ENCODE data around the gene PLPPR2.

The PLPPR2 gene

GRCh38 chr19:11384778-11385129 lies 29.5 kb downstream of the PLPPR2 start:
- peaks cover 3% of the 10 kb centered on the region for H3K79me1 ChIP-seq (ENCODE audit: low read length)
- no peaks in the 10 kb centered on the region for H3K9me3 ChIP-seq (ENCODE audit: insufficient read depth, low read depth, low read length)
- H2AK5ac ChIP-seq (ENCODE audit: low read length): no peak overlapping the region
- H2AFZ ChIP-seq (ENCODE audit: insufficient read depth, low read length, poor library complexity): no peak overlapping the region
- H2BK12ac ChIP-seq (ENCODE audit: low read length): no peak overlapping the region
- no peak overlapping the region for H3K18ac ChIP-seq (ENCODE audit: low read length)
- no peak overlapping the region for H3K9ac ChIP-seq (ENCODE audit: low read length)
- DNase-seq: peak; percentile 95 to 97
- H3K4ac ChIP-seq (ENCODE audit: low read depth, low read length): no peak overlapping the region
- WGBS (ENCODE audit: extremely low coverage, insufficient coverage, insufficient read length): no CpG with 5 or more reads among the region's 5 CpGs
- H3K27me3 ChIP-seq (ENCODE audit: insufficient read depth, low read length): no peaks in the 10 kb centered on the region
- no peak overlapping the region for H3K14ac ChIP-seq (ENCODE audit: low read length)
- H2BK120ac ChIP-seq (ENCODE audit: insufficient read depth, low read length, poor library complexity): no peak overlapping the region
- no peak overlapping the region for H4K12ac ChIP-seq (ENCODE audit: low read depth, low read length)
- no peak overlapping the region for H3K27ac ChIP-seq (ENCODE audit: low read depth, low read length)
- no peak overlapping the region for H4K91ac ChIP-seq (ENCODE audit: low read depth, low read length)
- H4K8ac ChIP-seq (ENCODE audit: low read depth, low read length): no peak overlapping the region
- no peak overlapping the region for H3K4me3 ChIP-seq (ENCODE audit: low read depth, low read length)
- H3K4me2 ChIP-seq (ENCODE audit: low read length): no peak overlapping the region
- H3K36me3 ChIP-seq (ENCODE audit: control insufficient read depth in 1 of 2, insufficient read depth in 2 of 2, low read length in 2 of 2): no peaks in the 10 kb centered on the region
- H2BK5ac ChIP-seq (ENCODE audit: low read depth, low read length, poor library complexity): no peak overlapping the region
- H3K23ac ChIP-seq (ENCODE audit: low read length): no peak overlapping the region
- H3K4me1 ChIP-seq (ENCODE audit: control insufficient read depth in 1 of 2, insufficient read depth in 2 of 2, low read length in 2 of 2): peaks cover 16 to 19% of the 10 kb centered on the region in 2 experiments
- no peaks in the 10 kb centered on the region for H3K79me2 ChIP-seq (ENCODE audit: control insufficient read depth, insufficient read depth, low read length, poor library complexity)

DNA sequence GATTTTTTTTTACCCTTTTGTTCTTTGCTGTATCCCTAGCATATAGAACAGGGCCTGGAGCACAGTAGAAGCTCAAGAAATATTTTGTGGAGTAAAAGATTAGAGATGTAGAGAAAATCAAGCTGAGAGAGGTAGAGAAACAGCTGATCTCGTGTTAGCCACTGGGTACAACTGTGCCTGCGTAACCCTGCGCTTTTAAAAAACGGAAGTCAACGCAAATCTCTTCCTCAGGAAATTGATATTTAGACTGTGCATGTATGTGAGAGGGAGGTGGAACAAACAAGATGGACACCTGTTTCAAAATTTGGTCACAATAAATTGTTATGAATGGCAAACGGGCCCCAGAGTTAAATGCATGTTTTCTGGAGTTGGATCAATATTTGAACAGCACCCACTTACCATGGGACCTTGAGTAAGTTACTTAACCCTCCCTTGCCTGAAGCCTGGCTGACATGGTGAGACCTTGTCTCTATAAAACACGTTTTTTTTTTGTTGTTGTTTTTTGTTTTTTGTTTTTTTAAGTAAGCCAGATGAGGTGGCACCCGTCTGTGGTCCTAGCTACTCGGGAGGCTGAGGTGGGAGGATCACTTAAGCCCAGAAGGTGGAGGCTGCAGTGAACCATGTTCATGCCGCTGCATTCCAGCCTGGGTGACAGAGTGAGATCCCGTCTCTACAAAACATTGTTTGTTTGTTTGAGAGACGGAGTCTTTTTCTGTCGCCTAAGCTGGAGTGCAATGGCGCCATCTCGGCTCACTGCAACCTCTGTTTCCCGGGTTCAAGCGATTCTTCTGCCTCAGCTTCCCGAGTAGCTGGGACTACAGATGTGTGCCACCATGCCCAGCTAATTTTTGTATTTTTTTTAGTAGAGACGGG lies 32.2 kb downstream of the PLPPR2 start:
- no peak overlapping the region for H3K18ac ChIP-seq (ENCODE audit: low read length)
- no peak overlapping the region for H2BK5ac ChIP-seq (ENCODE audit: low read depth, low read length, poor library complexity)
- no peaks in the 10 kb centered on the region for H3K9me3 ChIP-seq (ENCODE audit: insufficient read depth, low read depth, low read length)
- H3K36me3 ChIP-seq (ENCODE audit: control insufficient read depth in 1 of 2, insufficient read depth in 2 of 2, low read length in 2 of 2): no peaks in the 10 kb centered on the region
- H2AFZ ChIP-seq (ENCODE audit: insufficient read depth, low read length, poor library complexity): no peak overlapping the region
- H3K79me1 ChIP-seq (ENCODE audit: low read length): peaks cover 3% of the 10 kb centered on the region
- WGBS (ENCODE audit: extremely low coverage, insufficient coverage, insufficient read length): no CpG with 5 or more reads among the region's 19 CpGs
- no peak overlapping the region for H3K4me3 ChIP-seq (ENCODE audit: low read depth, low read length)
- H3K79me2 ChIP-seq (ENCODE audit: control insufficient read depth, insufficient read depth, low read length, poor library complexity): no peaks in the 10 kb centered on the region
- H3K27me3 ChIP-seq (ENCODE audit: insufficient read depth, low read length): no peaks in the 10 kb centered on the region
- no peak overlapping the region for H2AK5ac ChIP-seq (ENCODE audit: low read length)
- H3K14ac ChIP-seq (ENCODE audit: low read length): no peak overlapping the region
- H3K4me1 ChIP-seq (ENCODE audit: control insufficient read depth in 1 of 2, insufficient read depth in 2 of 2, low read length in 2 of 2): peaks cover 7% of the 10 kb centered on the region in 2 experiments
- H4K91ac ChIP-seq (ENCODE audit: low read depth, low read length): no peak overlapping the region
- no peak overlapping the region for H3K23ac ChIP-seq (ENCODE audit: low read length)
- no peak overlapping the region for H3K9ac ChIP-seq (ENCODE audit: low read length)
- H4K8ac ChIP-seq (ENCODE audit: low read depth, low read length): no peak overlapping the region
- H2BK12ac ChIP-seq (ENCODE audit: low read length): no peak overlapping the region
- no peak overlapping the region for H4K12ac ChIP-seq (ENCODE audit: low read depth, low read length)
- H3K4ac ChIP-seq (ENCODE audit: low read depth, low read length): no peak overlapping the region
- H3K4me2 ChIP-seq (ENCODE audit: low read length): no peak overlapping the region
- no peak for DNase-seq
- H2BK120ac ChIP-seq (ENCODE audit: insufficient read depth, low read length, poor library complexity): no peak overlapping the region
- no peak overlapping the region for H3K27ac ChIP-seq (ENCODE audit: low read depth, low read length)

- H3K79me1 ChIP-seq (ENCODE audit: low read length): no peaks in the 10 kb centered on the region
- no peak overlapping the region for H2AFZ ChIP-seq (ENCODE audit: insufficient read depth, low read length, poor library complexity)
- no peak overlapping the region for H2AK5ac ChIP-seq (ENCODE audit: low read length)
- H3K4me2 ChIP-seq (ENCODE audit: low read length): no peak overlapping the region
- no peak overlapping the region for H3K9ac ChIP-seq (ENCODE audit: low read length)
- H3K14ac ChIP-seq (ENCODE audit: low read length): no peak overlapping the region
- no peak overlapping the region for H3K27ac ChIP-seq (ENCODE audit: low read depth, low read length)
- no peak overlapping the region for H3K4me3 ChIP-seq (ENCODE audit: low read depth, low read length)
- no peak overlapping the region for H3K23ac ChIP-seq (ENCODE audit: low read length)
- no peak overlapping the region for H3K4ac ChIP-seq (ENCODE audit: low read depth, low read length)
- no peak for DNase-seq
- no peak overlapping the region for H4K8ac ChIP-seq (ENCODE audit: low read depth, low read length)
- no peaks in the 10 kb centered on the region for H3K27me3 ChIP-seq (ENCODE audit: insufficient read depth, low read length)
- H2BK5ac ChIP-seq (ENCODE audit: low read depth, low read length, poor library complexity): no peak overlapping the region
- H2BK120ac ChIP-seq (ENCODE audit: insufficient read depth, low read length, poor library complexity): no peak overlapping the region
- no peak overlapping the region for H4K91ac ChIP-seq (ENCODE audit: low read depth, low read length)
- H2BK12ac ChIP-seq (ENCODE audit: low read length): no peak overlapping the region
- H3K79me2 ChIP-seq (ENCODE audit: control insufficient read depth, insufficient read depth, low read length, poor library complexity): no peaks in the 10 kb centered on the region
- H3K18ac ChIP-seq (ENCODE audit: low read length): no peak overlapping the region
- H3K9me3 ChIP-seq (ENCODE audit: insufficient read depth, low read depth, low read length): no peaks in the 10 kb centered on the region
- no CpG with 5 or more reads among the region's 2 CpGs for WGBS (ENCODE audit: extremely low coverage, insufficient coverage, insufficient read length)
- no peak overlapping the region for H4K12ac ChIP-seq (ENCODE audit: low read depth, low read length)
- H3K4me1 ChIP-seq (ENCODE audit: control insufficient read depth in 1 of 2, insufficient read depth in 2 of 2, low read length in 2 of 2): no peaks in the 10 kb centered on the region
- H3K36me3 ChIP-seq (ENCODE audit: control insufficient read depth in 1 of 2, insufficient read depth in 2 of 2, low read length in 2 of 2): peaks cover 0 to 3% of the 10 kb centered on the region in 2 experiments
These were observed 35.1 kb downstream of the PLPPR2 start for GRCh38 chr19:11390359-11390758.

GRCh38 chr19:11390933-11391680 lies 35.9 kb downstream of the PLPPR2 start:
- Histone ChIP-seq H4K12ac (ENCODE audit: low read depth, low read length) (no peak overlapping the region), H3K4ac (ENCODE audit: low read depth, low read length) (no peak overlapping the region), H3K9me3 (ENCODE audit: insufficient read depth, low read depth, low read length) (no peaks in the 10 kb centered on the region), H3K18ac (ENCODE audit: low read length) (no peak overlapping the region), H3K23ac (ENCODE audit: low read length) (no peak overlapping the region), H2BK120ac (ENCODE audit: insufficient read depth, low read length, poor library complexity) (no peak overlapping the region), H3K4me2 (ENCODE audit: low read length) (no peak overlapping the region), H2BK12ac (ENCODE audit: low read length) (no peak overlapping the region), H3K79me1 (ENCODE audit: low read length) (no peaks in the 10 kb centered on the region), H3K14ac (ENCODE audit: low read length) (no peak overlapping the region), H3K4me3 (ENCODE audit: low read depth, low read length) (no peak overlapping the region), H2AFZ (ENCODE audit: insufficient read depth, low read length, poor library complexity) (no peak overlapping the region), H2AK5ac (ENCODE audit: low read length) (no peak overlapping the region), H3K9ac (ENCODE audit: low read length) (no peak overlapping the region), H3K27ac (ENCODE audit: low read depth, low read length) (no peak overlapping the region), H3K79me2 (ENCODE audit: control insufficient read depth, insufficient read depth, low read length, poor library complexity) (no peaks in the 10 kb centered on the region), H4K8ac (ENCODE audit: low read depth, low read length) (no peak overlapping the region), H2BK5ac (ENCODE audit: low read depth, low read length, poor library complexity) (no peak overlapping the region), H3K27me3 (ENCODE audit: insufficient read depth, low read length) (no peaks in the 10 kb centered on the region), H4K91ac (ENCODE audit: low read depth, low read length) (no peak overlapping the region), H3K36me3 (ENCODE audit: control insufficient read depth in 1 of 2, insufficient read depth in 2 of 2, low read length in 2 of 2) (peaks cover 0 to 3% of the 10 kb centered on the region in 2 experiments), H3K4me1 (ENCODE audit: control insufficient read depth in 1 of 2, insufficient read depth in 2 of 2, low read length in 2 of 2) (no peaks in the 10 kb centered on the region)
- DNase-seq: no peak
- no CpG with 5 or more reads among the region's 4 CpGs for WGBS (ENCODE audit: extremely low coverage, insufficient coverage, insufficient read length)

Measured in trophoblast cell (in vitro differentiated cells and primary cell).